Endodermal cell (in vitro differentiated cells): Measurements from ENCODE around the gene S100B. TPM values are rescaled to one million over a fixed set of nuclear protein-coding genes. Genes with fewer than 3 reads are reported as not detected.
"Not testable (repeated sequence)": the region's sequence is repeated elsewhere in the genome, so short reads cannot be mapped to it uniquely, and the experiment has no call there.

ENCODE experiments used
- DNase-seq: peaks from one replicate; pipeline ENCODE4 v3.0.0-alpha.2; 2017
- H3K27ac ChIP-seq: 2 replicates; pipeline ENCODE4 v1.5.1; 2013; ENCODE audit warnings: mild to moderate bottlenecking, low read depth, low read length, moderate library complexity
- H3K27me3 ChIP-seq: 2 replicates; pipeline ENCODE4 v1.6.1; 2013; ENCODE audit warnings: mild to moderate bottlenecking, low read length, moderate library complexity; ENCODE audit not compliant: insufficient read depth, control insufficient read depth, poor library complexity, severe bottlenecking
- H3K36me3 ChIP-seq: 2 replicates; pipeline ENCODE4 v1.7.0; 2013; ENCODE audit warnings: mild to moderate bottlenecking, low read length, moderate library complexity; ENCODE audit not compliant: control insufficient read depth, insufficient read depth
- H3K4me1 ChIP-seq: one replicate; pipeline ENCODE4 v1.7.0; 2013; ENCODE audit warnings: low read length; ENCODE audit not compliant: control insufficient read depth, insufficient read depth
- H3K4me3 ChIP-seq: 2 replicates; pipeline ENCODE4 v1.5.1; 2013; ENCODE audit warnings: mild to moderate bottlenecking, low read length, moderate library complexity
- H3K9ac ChIP-seq: 2 replicates; pipeline ENCODE4 v1.6.1; 2013; ENCODE audit warnings: mild to moderate bottlenecking, low read length, moderate library complexity; ENCODE audit not compliant: poor library complexity, severe bottlenecking; ENCODE audit errors: extremely low read depth
- H3K9me3 ChIP-seq: 2 replicates; pipeline ENCODE4 v1.6.1; 2013; ENCODE audit warnings: mild to moderate bottlenecking, low read length, moderate library complexity; ENCODE audit not compliant: control insufficient read depth
- H3K27ac Mint-ChIP-seq: 2 replicates; pipeline ENCODE4 v1.8.0; 2020; ENCODE audit warnings: mixed read lengths
- H3K27me3 Mint-ChIP-seq: 2 replicates; pipeline ENCODE4 v1.8.0; 2021; ENCODE audit warnings: mild to moderate bottlenecking, mixed read lengths; ENCODE audit not compliant: insufficient read depth
- H3K36me3 Mint-ChIP-seq: 2 replicates; pipeline ENCODE4 v1.8.0; 2020; ENCODE audit warnings: low read depth, mixed read lengths
- H3K4me1 Mint-ChIP-seq: 2 replicates; pipeline ENCODE4 v1.8.0; 2020; ENCODE audit warnings: mixed read lengths
- H3K4me3 Mint-ChIP-seq: 2 replicates; pipeline ENCODE4 v1.8.0; 2020; ENCODE audit warnings: mild to moderate bottlenecking, moderate library complexity, mixed read lengths
- H3K9me3 Mint-ChIP-seq: 2 replicates; pipeline ENCODE4 v1.8.0; 2020; ENCODE audit warnings: mild to moderate bottlenecking, mixed read lengths
- whole genome bisulfite sequencing, 2 experiments: methylation state at CpG; one replicate each; pipeline versions ENCODE4 v1.1.5 to v1.1.7; 2013; ENCODE audit warnings: missing lambda C conversion rate in 2 of 2, mixed read lengths in 1 of 2; ENCODE audit not compliant: insufficient coverage in 1 of 2, insufficient read length in 1 of 2; 5-methylcytosine and 5-hydroxymethylcytosine counted together
- total RNA-seq, 2 donors: library from RNA; stranded (reverse); fragmentation: NEBNext Ultra II Directional in 1 of 2; extraction: Animal tissue kit (Norgen Biotek cat#: 25700) in 1 of 2; gene quantifications; 2 replicates in 1 of 2; 3 replicates in 1 of 2; pipeline ENCODE4 v1.2.1, GENCODE V29; 2021
- TF ChIP-seq, protein P1 (sequence below): fragments of 200-600 bp; sonication (generic); conservative IDR thresholded peaks from 2 replicates; pipeline ENCODE4 v1.5.0; 2021; ENCODE audit warnings: antibody characterized with exemption, mild to moderate bottlenecking

The S100B gene
- total RNA-seq, 2 donors from 2014 or later, result not detected

DNA sequence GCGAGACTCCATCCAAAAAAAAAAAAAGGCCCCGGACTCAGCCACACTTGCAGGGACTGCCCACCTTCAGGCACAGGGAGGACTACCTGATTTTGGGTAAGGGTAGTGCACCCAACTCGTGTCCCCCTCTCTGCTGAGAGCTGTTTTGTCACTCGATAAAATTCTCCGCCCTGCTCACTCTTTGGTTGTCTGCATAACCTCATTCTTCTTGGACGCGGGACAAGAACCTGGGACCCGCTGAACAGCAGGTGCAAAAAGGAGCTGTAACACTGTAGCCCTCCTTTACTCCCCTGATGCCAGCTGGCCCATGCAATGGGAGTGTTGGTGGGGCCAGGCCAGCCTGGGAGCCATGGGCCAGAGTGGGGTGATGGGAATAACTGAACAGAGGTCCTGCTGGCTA lies 10.6 kb downstream of the S100B start:
- no peak overlapping the region for H3K9ac ChIP-seq
- no peak overlapping the region for H3K27ac Mint-ChIP-seq
- H3K4me3 Mint-ChIP-seq, result no peak overlapping the region
- H3K9me3 Mint-ChIP-seq, result peaks cover 59% of the 10 kb centered on the region
- no peaks in the 10 kb centered on the region for H3K4me1 Mint-ChIP-seq
- DNase-seq, result no peak
- H3K27me3 ChIP-seq, result no peaks in the 10 kb centered on the region
- H3K4me1 ChIP-seq, result no peaks in the 10 kb centered on the region
- no peaks in the 10 kb centered on the region for H3K36me3 ChIP-seq
- no peak overlapping the region for H3K27ac ChIP-seq
- no peak overlapping the region for H3K4me3 ChIP-seq
- peaks cover 12% of the 10 kb centered on the region for H3K27me3 Mint-ChIP-seq
- H3K36me3 Mint-ChIP-seq, result peaks cover 4% of the 10 kb centered on the region
- H3K9me3 ChIP-seq, result peaks cover 18% of the 10 kb centered on the region
- TF ChIP-seq, protein P1, sequence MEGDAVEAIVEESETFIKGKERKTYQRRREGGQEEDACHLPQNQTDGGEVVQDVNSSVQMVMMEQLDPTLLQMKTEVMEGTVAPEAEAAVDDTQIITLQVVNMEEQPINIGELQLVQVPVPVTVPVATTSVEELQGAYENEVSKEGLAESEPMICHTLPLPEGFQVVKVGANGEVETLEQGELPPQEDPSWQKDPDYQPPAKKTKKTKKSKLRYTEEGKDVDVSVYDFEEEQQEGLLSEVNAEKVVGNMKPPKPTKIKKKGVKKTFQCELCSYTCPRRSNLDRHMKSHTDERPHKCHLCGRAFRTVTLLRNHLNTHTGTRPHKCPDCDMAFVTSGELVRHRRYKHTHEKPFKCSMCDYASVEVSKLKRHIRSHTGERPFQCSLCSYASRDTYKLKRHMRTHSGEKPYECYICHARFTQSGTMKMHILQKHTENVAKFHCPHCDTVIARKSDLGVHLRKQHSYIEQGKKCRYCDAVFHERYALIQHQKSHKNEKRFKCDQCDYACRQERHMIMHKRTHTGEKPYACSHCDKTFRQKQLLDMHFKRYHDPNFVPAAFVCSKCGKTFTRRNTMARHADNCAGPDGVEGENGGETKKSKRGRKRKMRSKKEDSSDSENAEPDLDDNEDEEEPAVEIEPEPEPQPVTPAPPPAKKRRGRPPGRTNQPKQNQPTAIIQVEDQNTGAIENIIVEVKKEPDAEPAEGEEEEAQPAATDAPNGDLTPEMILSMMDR, result no peak
- 83 to 91% methylated on average over 6 to 8 of the region's 8 CpGs for WGBS, 2 experiments

DNA sequence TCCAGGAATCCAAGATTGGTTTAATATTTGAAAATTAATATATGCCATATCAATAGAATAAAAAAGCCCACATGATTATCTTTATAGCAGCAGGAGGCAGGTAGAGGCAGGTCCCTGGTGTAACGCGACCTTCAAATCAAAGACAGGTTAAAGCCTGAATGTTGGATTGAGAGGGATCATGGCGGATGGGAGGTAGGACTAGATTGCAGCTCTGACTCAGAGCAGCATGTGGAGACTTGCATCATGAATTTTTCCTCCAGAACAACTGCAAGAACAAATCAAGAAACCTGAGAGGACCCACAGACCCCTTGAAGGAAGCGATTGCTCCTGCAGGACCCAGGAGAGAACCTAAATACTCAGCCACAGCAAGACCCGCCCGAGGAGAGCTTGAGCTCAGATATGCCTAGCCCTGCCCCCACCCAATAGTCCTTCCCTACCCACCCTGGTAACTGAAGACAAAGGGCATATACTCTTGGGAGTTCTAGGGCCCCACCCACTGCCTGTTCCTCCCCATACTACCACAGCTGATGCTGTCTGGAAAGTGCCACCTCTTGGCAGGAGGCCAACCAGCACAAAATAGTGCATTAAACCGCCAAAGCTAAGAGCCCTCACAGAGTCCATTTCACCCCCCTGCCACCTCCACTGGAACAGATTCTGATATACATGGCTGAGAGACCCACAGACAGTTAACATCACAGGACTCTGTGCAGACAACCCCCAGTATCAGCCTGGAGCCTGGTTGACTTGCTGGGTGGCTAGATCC lies 19.5 kb downstream of the S100B start:
- Histone ChIP-seq H3K27me3 (no peaks in the 10 kb centered on the region), H3K4me3 (no peak overlapping the region), H3K9me3 (peaks cover 22% of the 10 kb centered on the region), H3K36me3 (no peaks in the 10 kb centered on the region), H3K4me1 (no peaks in the 10 kb centered on the region), H3K27ac (no peak overlapping the region), H3K9ac (no peak overlapping the region)
- WGBS, 2 experiments, result 91% methylated on average over 7 of the region's 7 CpGs; no CpG with 5 or more reads in 1 of the 2 experiments
- peaks cover 24% of the 10 kb centered on the region for H3K27me3 Mint-ChIP-seq
- H3K4me3 Mint-ChIP-seq, result no peak overlapping the region
- TF ChIP-seq, protein P1, result no peak
- no peak for DNase-seq
- peaks cover 95% of the 10 kb centered on the region for H3K9me3 Mint-ChIP-seq
- no peak overlapping the region for H3K27ac Mint-ChIP-seq
- no peaks in the 10 kb centered on the region for H3K4me1 Mint-ChIP-seq
- peaks cover 41% of the 10 kb centered on the region for H3K36me3 Mint-ChIP-seq

DNA sequence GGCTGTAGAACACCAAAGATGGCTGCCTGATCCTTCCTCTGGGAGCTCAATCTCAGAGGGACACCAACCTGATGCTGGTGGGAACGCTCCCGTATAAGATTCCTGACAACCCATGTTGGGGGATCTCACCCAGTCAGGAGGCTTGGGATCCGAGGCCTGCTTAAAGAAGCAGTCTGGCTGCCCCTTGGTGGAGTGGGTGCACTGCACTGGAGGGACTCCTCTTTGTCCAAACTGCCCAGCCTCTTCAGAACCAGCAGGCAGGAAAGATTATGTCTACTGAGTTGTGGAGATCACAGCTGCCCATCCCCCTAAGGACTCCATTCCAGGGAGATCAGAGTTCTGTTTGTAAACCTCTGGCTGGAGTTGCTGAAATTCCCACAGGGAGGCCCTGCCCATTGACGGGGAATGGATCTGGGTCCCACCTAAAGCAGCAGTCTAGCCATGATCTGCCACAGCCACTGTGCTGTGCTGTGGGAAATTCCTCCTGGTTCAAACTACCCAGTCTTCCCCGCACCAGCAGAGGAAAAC lies 23.0 kb downstream of the S100B start:
- Histone ChIP-seq H3K4me3 (no peak overlapping the region), H3K4me1 (no peaks in the 10 kb centered on the region), H3K9me3 (peaks cover 41% of the 10 kb centered on the region), H3K27ac (no peak overlapping the region), H3K9ac (no peak overlapping the region), H3K36me3 (no peaks in the 10 kb centered on the region), H3K27me3 (no peaks in the 10 kb centered on the region)
- no peak overlapping the region for H3K27ac Mint-ChIP-seq
- WGBS, 2 experiments, result 94 to 100% methylated on average over 3 to 5 of the region's 5 CpGs
- H3K4me1 Mint-ChIP-seq, result no peaks in the 10 kb centered on the region
- no peak for DNase-seq
- TF ChIP-seq, protein P1, result no peak
- peaks cover 6% of the 10 kb centered on the region for H3K27me3 Mint-ChIP-seq
- peaks cover 97% of the 10 kb centered on the region for H3K9me3 Mint-ChIP-seq
- H3K4me3 Mint-ChIP-seq, result no peak overlapping the region
- peaks cover 61% of the 10 kb centered on the region for H3K36me3 Mint-ChIP-seq

DNA sequence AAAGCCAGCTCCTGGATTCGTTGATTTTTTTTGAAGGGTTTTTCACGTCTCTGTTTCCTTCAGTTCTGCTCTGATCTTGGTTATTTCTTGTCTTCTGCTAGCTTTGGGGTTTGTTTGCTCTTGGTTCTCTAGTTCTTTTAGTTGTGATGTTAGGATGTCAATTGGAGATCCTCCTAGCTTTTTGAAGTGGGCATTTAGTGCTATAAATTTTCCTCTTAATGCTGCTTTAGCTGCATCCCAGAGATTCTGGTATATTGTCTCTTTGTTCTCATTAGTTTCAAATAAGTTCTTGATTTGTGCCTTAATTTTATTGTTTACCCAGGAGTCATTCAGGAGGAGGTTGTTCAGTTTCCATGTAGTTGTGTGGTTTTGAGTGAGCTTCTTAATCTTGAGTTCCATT lies 25.5 kb downstream of the S100B start:
- not testable (repeated sequence) for H3K4me3 ChIP-seq, H3K4me1 ChIP-seq, H3K27ac ChIP-seq, H3K27ac Mint-ChIP-seq, DNase-seq, H3K4me3 Mint-ChIP-seq, H3K27me3 ChIP-seq, H3K36me3 ChIP-seq, H3K27me3 Mint-ChIP-seq, H3K4me1 Mint-ChIP-seq, H3K9ac ChIP-seq
- WGBS, 2 experiments, result 92% methylated on average over 2 of the region's 2 CpGs; no CpG with 5 or more reads in 1 of the 2 experiments
- H3K9me3 ChIP-seq, result peaks cover 41% of the 10 kb centered on the region
- H3K36me3 Mint-ChIP-seq, result peaks cover 60% of the 10 kb centered on the region
- H3K9me3 Mint-ChIP-seq, result peaks cover 80% of the 10 kb centered on the region

DNA sequence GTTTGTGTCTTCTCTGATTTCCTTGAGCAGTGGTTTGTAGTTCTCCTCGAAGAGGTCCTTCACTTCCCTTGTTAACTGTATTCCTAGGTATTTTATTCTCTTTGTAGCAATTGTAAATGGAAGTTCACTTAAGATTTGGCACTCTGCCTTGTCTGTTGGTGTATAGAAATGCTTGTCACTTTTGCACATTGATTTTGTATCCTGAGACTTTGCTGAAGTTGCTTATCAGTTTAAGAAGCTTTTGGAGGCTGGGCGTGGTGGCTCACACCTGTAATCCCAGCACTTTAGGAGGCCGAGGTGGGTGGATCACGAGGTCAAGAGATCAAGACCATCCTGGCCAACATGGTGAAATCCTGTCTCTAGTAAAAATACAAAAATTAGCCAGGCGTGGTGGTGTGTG lies 27.1 kb downstream of the S100B start:
- peaks cover 26% of the 10 kb centered on the region for H3K9me3 ChIP-seq
- DNase-seq, H3K9ac ChIP-seq, H3K4me3 ChIP-seq, H3K4me1 Mint-ChIP-seq, H3K27me3 ChIP-seq, H3K36me3 ChIP-seq, H3K4me1 ChIP-seq, H3K27ac Mint-ChIP-seq, H3K27ac ChIP-seq, H3K27me3 Mint-ChIP-seq, H3K4me3 Mint-ChIP-seq: not testable (repeated sequence)
- WGBS, 2 experiments, result 94 to 100% methylated on average over 1 to 4 of the region's 5 CpGs
- Mint-ChIP-seq H3K9me3 (peaks cover 64% of the 10 kb centered on the region), H3K36me3 (peaks cover 50% of the 10 kb centered on the region)
